GM19351 (cell line): Measurements from ENCODE around the gene TCF7L2.

Source experiments
- ATAC-seq: cut with Tn5 transposase; IDR thresholded peaks from one replicate; pipeline ENCODE4 v1.9.1; 2021; ENCODE audit warnings: mild to moderate bottlenecking, moderate library complexity; ENCODE audit not compliant: unreplicated experiment

TCF7L2 gene

DNA sequence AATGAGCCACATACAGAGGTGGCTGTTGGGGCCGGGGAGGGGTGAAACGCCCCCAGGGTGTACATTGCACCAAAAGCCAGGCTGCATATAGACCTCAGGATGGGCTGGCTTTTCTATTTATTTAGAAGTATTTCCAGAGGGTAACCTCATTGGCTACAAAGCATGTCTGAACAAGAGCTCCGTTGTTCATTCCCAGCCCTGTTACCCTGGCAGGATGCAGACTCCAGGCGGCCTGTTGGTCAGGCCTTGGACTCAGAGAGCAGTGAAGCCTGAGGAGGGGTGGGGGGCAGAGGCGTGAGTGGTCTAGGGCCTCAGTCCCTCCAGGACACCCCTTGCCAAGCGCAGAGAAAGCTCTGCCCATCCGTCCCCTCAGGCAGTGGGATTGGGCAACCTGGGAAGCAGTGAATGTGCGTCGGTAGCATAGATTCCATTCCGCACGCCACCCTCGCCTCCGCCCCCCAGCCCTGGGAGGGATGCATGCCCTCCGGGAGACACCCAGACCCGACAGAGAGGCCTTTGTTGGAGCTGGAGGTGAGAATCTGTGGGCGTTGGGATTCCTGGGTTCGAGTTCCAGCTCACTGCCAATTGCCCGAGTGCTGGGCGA is 41.9 kb downstream of the TCF7L2 start:
- no peak for ATAC-seq

GRCh38 chr10:112996462-112996861 is 46.4 kb downstream of the TCF7L2 start:
- no peak for ATAC-seq

DNA sequence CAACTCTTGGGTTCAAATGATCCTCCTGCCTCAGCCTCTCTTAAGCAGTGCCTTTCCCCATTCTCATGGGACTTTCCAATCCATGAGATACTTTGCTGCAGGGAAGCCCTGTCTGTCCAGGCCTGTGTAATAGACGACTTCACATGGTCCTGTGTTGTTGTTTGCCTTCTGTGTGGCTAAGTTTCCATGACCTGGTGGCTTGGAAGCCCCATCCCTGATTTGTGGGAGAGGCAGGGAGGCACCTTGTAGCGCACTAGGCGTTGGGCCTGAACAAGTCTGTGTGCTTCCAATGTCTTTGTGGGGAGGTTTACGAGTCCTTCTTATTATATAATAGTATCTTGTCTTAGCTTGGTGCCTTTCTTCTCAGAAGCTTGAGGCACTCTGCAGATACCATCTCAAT is 49.1 kb downstream of the TCF7L2 start:
- no peak for ATAC-seq

DNA sequence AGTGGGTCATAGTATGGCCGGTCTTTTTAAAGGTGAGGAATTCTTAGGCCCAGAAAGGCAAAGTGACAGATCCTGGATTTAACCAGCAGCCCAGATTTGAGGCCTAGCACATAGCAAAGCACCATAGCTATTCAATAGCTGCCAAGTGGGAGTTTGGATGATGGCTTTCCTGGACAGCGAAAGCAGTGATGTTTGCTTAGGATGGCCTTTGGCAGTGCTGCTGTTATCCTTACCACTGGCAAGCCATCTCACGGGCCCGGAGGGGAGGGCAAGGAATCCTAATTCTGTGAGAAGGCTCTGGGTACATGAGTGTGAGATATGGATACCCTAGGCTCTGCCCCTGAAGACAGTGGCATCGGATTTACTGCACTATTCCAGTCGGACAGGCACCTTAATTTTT is 50.4 kb downstream of the TCF7L2 start:
- no peak for ATAC-seq

- ATAC-seq, result no peak
Observed at GRCh38 chr10:113000876-113001598, 51.0 kb downstream of the TCF7L2 start.

- no peak for ATAC-seq
Observed at GRCh38 chr10:113001599-113002448, 51.8 kb downstream of the TCF7L2 start.

GRCh38 chr10:113002449-113002777 is 52.4 kb downstream of the TCF7L2 start:
- ATAC-seq, result no peak

GRCh38 chr10:113003052-113003451 is 53.0 kb downstream of the TCF7L2 start:
- ATAC-seq, result no peak

DNA sequence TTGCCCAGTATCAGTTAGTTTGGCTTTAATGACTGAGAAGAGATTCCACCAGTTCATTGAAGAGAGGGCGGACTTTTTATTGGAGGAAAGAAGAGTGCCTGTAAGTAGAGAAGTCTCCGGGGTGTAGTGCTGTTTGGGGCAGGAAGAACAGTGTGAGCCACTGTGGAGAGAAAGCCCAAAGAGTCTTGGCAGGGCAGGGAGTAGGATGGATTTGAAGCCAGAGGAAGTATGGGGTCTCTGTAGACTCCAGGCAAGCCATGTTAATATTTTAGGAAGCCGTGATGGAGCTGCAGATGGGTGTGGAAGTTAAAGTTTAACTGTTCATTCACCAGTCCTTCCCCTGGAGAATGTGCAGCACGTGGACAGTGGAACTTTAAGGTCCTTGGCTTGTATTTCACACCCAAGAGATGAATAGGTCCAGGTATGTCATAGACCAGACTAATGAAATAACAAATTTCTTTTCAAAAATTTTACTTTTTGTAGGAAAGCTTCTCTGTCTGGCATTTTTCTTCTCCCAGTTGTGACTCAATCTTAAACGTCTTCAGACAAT is 54.1 kb downstream of the TCF7L2 start:
- no peak for ATAC-seq

DNA sequence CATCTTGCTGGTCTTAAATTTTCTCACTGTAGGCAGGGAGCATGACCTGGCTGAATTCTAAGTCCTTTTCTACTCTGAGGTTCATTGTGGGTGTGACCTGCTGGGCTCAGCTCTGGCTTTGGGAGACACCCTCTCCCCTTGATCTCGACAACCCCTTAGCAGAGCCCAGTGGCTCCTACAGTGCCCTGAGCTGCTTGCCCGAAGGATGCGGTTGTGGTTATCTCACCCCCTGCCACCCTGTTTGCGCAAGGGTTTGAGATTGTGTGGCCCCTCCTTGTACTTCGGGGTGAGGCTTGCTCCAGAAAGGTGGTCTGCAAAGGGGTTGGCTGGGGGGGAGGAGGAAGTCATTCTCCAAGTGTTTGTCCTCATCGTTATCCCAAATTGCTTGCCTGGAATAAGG is 55.3 kb downstream of the TCF7L2 start:
- no peak for ATAC-seq

DNA sequence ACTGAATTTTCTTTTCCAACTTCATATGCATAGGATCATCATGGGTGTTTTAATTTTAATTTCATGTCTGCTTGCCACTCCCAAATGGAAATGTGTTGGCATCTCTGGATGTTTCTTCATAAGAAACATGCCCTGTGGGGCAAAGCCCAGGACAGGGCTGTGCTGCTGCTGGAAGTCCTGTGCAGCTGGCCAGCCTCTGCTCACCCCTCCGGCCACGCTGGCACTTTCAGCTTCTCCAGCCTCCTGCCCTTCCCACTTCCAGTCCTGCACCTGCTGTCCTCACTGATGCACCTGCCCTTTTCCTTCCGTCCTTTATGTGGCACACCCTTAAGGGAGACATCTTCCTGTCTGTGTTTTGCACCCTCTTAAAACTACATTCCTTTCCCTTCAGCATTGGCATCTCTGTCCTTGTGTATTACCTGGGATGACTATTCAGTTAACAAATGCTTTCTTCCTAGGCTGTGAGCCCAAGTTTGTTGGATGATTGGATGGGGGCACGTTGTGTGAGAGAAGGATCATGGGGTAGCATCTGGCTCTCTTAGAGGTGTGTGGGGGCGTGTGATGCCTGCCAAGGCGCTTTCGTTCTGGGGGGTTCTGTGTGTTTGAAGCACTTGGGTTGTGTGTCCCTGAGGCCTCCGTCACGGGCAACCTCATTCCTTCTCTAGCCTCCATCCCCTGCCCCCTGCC is 56.8 kb downstream of the TCF7L2 start:
- ATAC-seq, result no peak

GRCh38 chr10:113007343-113007771 is 57.3 kb downstream of the TCF7L2 start:
- ATAC-seq, result peak; percentile 45

DNA sequence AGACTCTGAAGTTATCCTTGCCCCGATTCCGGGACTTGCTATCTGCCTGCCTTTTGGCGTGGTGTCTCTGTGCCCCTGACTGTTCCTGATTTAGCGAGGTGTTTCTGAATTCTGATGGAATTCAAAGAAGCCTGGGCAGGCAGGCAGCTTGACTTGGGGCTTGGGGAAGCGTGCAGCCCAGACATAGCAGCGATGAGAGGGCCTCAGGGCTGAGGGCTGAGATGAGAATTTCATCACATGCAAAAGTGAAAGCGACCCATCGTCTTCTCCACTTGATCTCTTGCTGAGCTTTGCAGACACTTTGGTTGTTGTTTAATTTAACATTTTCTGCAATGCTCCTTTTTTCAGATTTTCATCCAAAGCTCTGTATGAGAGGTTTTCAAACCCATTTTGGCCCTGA is 57.8 kb downstream of the TCF7L2 start:
- no peak for ATAC-seq

- no peak for ATAC-seq
Observed at GRCh38 chr10:113011592-113012374, 61.7 kb downstream of the TCF7L2 start.

DNA sequence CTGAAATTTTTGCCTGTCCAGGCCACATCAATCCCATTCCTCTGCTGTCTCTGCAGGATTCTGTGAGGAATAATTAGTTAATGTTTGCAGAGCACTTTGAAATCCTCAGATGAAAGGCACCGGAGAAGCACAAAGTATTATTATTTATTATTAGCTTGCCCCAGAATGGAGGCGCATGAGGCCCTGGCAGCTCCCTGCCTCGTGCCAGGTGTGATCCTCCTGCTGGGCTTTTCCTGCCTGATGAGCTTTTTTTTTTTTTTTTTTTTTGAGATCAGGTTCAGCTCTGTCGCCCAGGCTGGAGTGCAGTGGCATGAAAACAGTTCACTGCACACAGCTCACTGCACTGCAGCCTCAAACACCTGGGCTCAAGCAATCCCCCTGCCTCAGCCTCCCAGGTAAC is 65.2 kb downstream of the TCF7L2 start:
- no peak for ATAC-seq

DNA sequence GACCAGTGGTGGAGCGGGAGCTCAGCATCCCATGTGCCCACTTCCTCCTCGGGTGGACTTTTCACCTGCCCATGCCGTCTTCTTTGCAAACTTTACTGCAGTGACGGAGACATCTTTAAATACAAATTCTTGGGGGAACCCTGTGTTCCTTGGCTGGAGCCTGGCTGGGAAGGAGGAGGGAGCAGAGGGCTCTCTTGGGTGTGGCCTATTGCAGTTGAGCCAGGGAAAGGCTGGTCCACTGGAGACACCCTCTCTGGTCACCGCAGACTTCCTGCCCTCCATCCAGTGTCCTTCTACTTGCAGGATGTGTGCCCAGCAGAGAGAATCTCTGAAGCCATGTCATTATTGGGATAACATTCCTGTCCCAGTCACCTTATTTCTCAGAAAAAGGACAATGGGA is 67.3 kb downstream of the TCF7L2 start:
- no peak for ATAC-seq

GRCh38 chr10:113018034-113018433 is 68.0 kb downstream of the TCF7L2 start:
- ATAC-seq, result no peak

GRCh38 chr10:113019096-113019495 is 69.0 kb downstream of the TCF7L2 start:
- no peak for ATAC-seq

- ATAC-seq, result no peak
Observed at GRCh38 chr10:113019692-113020474, 69.8 kb downstream of the TCF7L2 start.

DNA sequence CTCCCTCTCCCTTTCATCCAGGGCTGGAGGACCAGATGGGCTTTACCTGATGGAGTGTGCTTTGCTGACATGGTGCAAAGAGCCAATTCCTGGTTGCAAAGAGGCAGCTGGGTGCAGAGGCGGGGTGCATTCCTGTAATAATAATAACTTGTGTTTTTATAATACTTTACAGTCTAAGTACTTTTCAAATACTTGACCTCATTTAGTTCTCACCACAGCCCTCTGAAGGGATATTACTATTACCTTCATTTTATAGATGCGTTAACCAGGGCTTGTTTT is 70.4 kb downstream of the TCF7L2 start:
- ATAC-seq, result no peak
